Endothelial cell of umbilical vein (primary cell): ENCODE results near the gene MAPKBP1. TPM values are rescaled to one million over a fixed set of nuclear protein-coding genes. Genes with fewer than 3 reads are reported as not detected.

ENCODE experiments used
- BruUV-seq: library from RNA; stranded (reverse); fragments of 400-500 nt; replicated peaks from 2 replicates; lab custom pipeline; 2021; lab: Mats Ljungman, UMichigan
- CTCF ChIA-PET: fragments of 300-600, 350-600 bp; sonication (Branson Sonifier 250); formaldehyde crosslinking; loops from one replicate; lab custom pipeline; 2021; ENCODE audit warnings: antibody characterized with exemption, inconsistent platforms; lab: Charles Lee
- POLR2A ChIA-PET: fragments of 300-600, 350-600 bp; sonication (Branson Sonifier 250); formaldehyde crosslinking; loops from one replicate; lab custom pipeline; 2021; ENCODE audit warnings: antibody characterized with exemption, inconsistent platforms; lab: Charles Lee
- DNase-seq: peaks from one replicate; pipeline ENCODE4 v3.0.0-alpha.2; 2011; ENCODE audit warnings: low read depth, low spot score
- FAIRE-seq: peaks from 2 replicates; lab custom pipeline; 2011; peaks lifted over from hg19 to GRCh38; lab: Jason Lieb, UNC
- H2AFZ ChIP-seq: 2 replicates; pipeline ENCODE4 v1.6.0; 2012; ENCODE audit warnings: low read depth, low read length, control low read depth, inconsistent platforms
- H3K27ac ChIP-seq: 2 replicates; pipeline ENCODE4 v1.5.1; 2011; ENCODE audit warnings: low read depth, mild to moderate bottlenecking, control low read depth, low read length, moderate library complexity; ENCODE audit not compliant: insufficient read depth
- H3K27me3 ChIP-seq, 2 experiments: 2 replicates each; pipeline versions ENCODE4 v1.6.0 to v1.6.1; 2011; ENCODE audit warnings: low read length in 2 of 2, mixed read lengths in 1 of 2; ENCODE audit not compliant: control insufficient read depth in 2 of 2, insufficient read depth in 2 of 2
- H3K36me3 ChIP-seq, 2 experiments: 2 replicates in 1 of 2; 3 replicates in 1 of 2; pipeline ENCODE4 v1.5.1; 2011; ENCODE audit warnings: low read length in 2 of 2, mild to moderate bottlenecking in 1 of 2, moderate library complexity in 1 of 2; ENCODE audit not compliant: control insufficient read depth in 2 of 2, insufficient read depth in 2 of 2; ENCODE audit errors: extremely low read depth in 1 of 2
- H3K4me1 ChIP-seq: 3 replicates; pipeline ENCODE4 v1.5.1; 2011; ENCODE audit warnings: mild to moderate bottlenecking, low read length; ENCODE audit not compliant: control insufficient read depth, insufficient read depth; ENCODE audit errors: extremely low read depth
- H3K4me2 ChIP-seq: 2 replicates; pipeline ENCODE4 v1.6.1; 2011; ENCODE audit warnings: low read length, control low read depth, mixed read lengths; ENCODE audit not compliant: insufficient read depth
- H3K4me3 ChIP-seq, 3 experiments: fragments of 200-600 bp in 1 of 3; sonication (generic), shearing (Covaris generic) in 1 of 3; replicated peaks in 1 of 3; 2 replicates each; pipeline ENCODE4 v1.5.1; 2011 to 2016; ENCODE audit warnings: control low read depth in 3 of 3, low read length in 3 of 3, mild to moderate bottlenecking in 2 of 3, inconsistent platforms in 1 of 3, low read depth in 1 of 3, moderate library complexity in 1 of 3; ENCODE audit not compliant: insufficient read depth in 1 of 3
- H3K79me2 ChIP-seq: 2 replicates; pipeline ENCODE4 v1.6.0; 2012; ENCODE audit warnings: low read length, inconsistent platforms; ENCODE audit not compliant: control insufficient read depth, insufficient read depth
- H3K9ac ChIP-seq: replicated peaks from 2 replicates; pipeline ENCODE3; 2011; ENCODE audit warnings: low read length, control low read depth; ENCODE audit not compliant: insufficient read depth; ENCODE audit errors: extremely low read depth
- H3K9me1 ChIP-seq: replicated peaks from 3 replicates; pipeline ENCODE4 v1.6.0; 2011; ENCODE audit warnings: mild to moderate bottlenecking, low read length; ENCODE audit not compliant: control insufficient read depth, insufficient read depth; ENCODE audit errors: extremely low read depth
- H3K9me3 ChIP-seq: replicated peaks from 2 replicates; pipeline ENCODE4 v1.5.1; 2012; ENCODE audit warnings: low read length, inconsistent platforms; ENCODE audit not compliant: control insufficient read depth, insufficient read depth
- H4K20me1 ChIP-seq: replicated peaks from 2 replicates; pipeline ENCODE3; 2011; ENCODE audit warnings: mild to moderate bottlenecking, low read length; ENCODE audit not compliant: control insufficient read depth, insufficient read depth; ENCODE audit errors: extremely low read depth
- EZH2 ChIP-seq: IDR thresholded peaks from 2 replicates; pipeline ENCODE4 v1.6.1; 2012; ENCODE audit warnings: borderline replicate concordance, low read depth, mild to moderate bottlenecking, moderate library complexity, low read length, inconsistent platforms; ENCODE audit not compliant: severe bottlenecking
- FOS ChIP-seq: IDR thresholded peaks from 2 replicates; pipeline ENCODE4 v1.6.1; 2011; ENCODE audit warnings: mild to moderate bottlenecking, low read length, moderate library complexity, borderline replicate concordance; ENCODE audit not compliant: insufficient read depth
- GATA2 ChIP-seq: IDR thresholded peaks from 2 replicates; pipeline ENCODE4 v1.7.0; 2011; ENCODE audit warnings: low read depth, mild to moderate bottlenecking, moderate library complexity, mixed read lengths, low read length; ENCODE audit not compliant: insufficient read length, insufficient read depth
- JUN ChIP-seq: IDR thresholded peaks from 2 replicates; pipeline ENCODE4 v1.6.1; 2011; ENCODE audit warnings: borderline replicate concordance, low read depth; ENCODE audit not compliant: insufficient read length, insufficient read depth
- MAX ChIP-seq: IDR thresholded peaks from 2 replicates; pipeline ENCODE4 v1.6.1; 2011; ENCODE audit not compliant: insufficient read depth, insufficient read length
- MYC ChIP-seq: IDR thresholded peaks from one replicate; pipeline ENCODE4 v1.6.1; 2011; ENCODE audit warnings: mild to moderate bottlenecking, low read depth, low read length
- POLR2A ChIP-seq: IDR thresholded peaks from 2 replicates; pipeline ENCODE4 v1.6.1; 2012; ENCODE audit warnings: low read depth, mild to moderate bottlenecking, control low read depth, low read length
- POLR2AphosphoS5 ChIP-seq: IDR thresholded peaks from 2 replicates; pipeline ENCODE4 v1.6.1; 2012; ENCODE audit warnings: low read depth, mild to moderate bottlenecking, control low read depth, low read length, moderate library complexity; ENCODE audit not compliant: insufficient read depth
- dilution Hi-C: fragments of 300-500 bp; cut with MboI; formaldehyde crosslinking; loops from one replicate; pipeline ENCODE4 v1.15.0; 2019; ENCODE audit warnings: low sequenced_read_pairs; ENCODE audit not compliant: extremely low pct_ligation_motif_present
- intact Hi-C: fragments of 100-400 bp; cut with micrococcal nuclease; formaldehyde crosslinking; loops from one replicate; pipeline ENCODE4 v1.10.0; 2022
- polyA plus RNA-seq, 4 experiments: library from polyadenylated mRNA; depleted of rRNA in 3 of 4; stranded (reverse) in 3 of 4; unstranded in 1 of 4; fragments of >200 nt; gene quantifications; 2 replicates each; pipeline versions ENCODE4 v1.2.1 to v1.2.3, GENCODE V29; 2011 to 2012; ENCODE audit warnings: missing spikeins in 1 of 4
- total RNA-seq: library from RNA; stranded (reverse); gene quantifications from 2 replicates; pipeline ENCODE4 v1.2.3, GENCODE V29; 2021
- TF ChIP-seq, protein P1 (sequence below), 2 donors: IDR thresholded peaks; 1 replicate in 1 of 2; 2 replicates in 1 of 2; pipeline ENCODE4 v1.5.1; 2011; ENCODE audit warnings: low read length in 2 of 2, mild to moderate bottlenecking in 2 of 2, moderate library complexity in 2 of 2, control low read depth in 1 of 2, inconsistent platforms in 1 of 2, low read depth in 1 of 2; ENCODE audit not compliant: insufficient read depth in 1 of 2; ENCODE audit errors: extremely low read depth in 1 of 2

Gene MAPKBP1
- total and polyA plus RNA-seq, 2 donors (not counting 3 experiments of a cell fraction or from before 2014, with no cell fraction given): 12.3 to 55.8 TPM

DNA sequence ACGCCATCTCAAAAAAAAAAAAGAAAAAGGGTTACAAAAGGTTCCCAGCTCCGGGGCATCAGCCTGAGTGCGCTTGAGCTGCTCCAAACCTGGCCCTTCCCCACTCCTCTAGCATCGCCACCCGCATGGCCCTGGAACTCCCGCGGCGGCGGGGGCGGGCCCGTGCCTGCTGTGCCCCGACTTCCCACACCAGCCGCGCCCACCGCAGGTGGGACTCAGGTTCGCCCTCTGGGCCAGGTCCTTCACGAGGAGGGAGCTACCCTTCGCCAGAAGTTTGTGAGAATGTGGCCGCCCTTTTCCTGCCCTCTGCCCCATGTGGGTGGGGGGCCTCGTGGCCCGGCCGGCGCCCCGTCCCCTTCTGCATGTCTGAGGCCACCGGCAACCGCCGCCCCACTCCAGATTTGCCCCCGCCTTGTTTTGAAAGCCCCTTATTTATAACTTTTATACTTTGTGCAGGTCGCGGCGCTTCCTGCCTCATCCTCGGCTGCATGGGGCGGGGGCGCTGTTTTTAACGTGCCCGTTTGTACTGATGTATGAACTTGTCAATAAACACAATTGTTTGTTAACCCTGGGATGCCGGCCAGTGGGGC, 53.1 kb downstream of the MAPKBP1 start:
- ChIA-PET POLR2A (interaction anchor here (0.7 kb wide), 2 partner anchors 14 to 987 kb away, joined by 3 read pairs; no protein-coding TSS in a partner anchor), CTCF (interaction anchor here (1.2 kb wide), 2 partner anchors 78 to 224 kb away, joined by 3 read pairs; no protein-coding TSS in a partner anchor)
- no peaks in the 10 kb centered on the region for H3K27me3 ChIP-seq
- FAIRE-seq: no peak
- intact Hi-C loops: loop anchor here (5.0 kb wide), 1 partner anchor 65 kb away; the partner anchor contains the start of gene SPTBN5
- dilution Hi-C loops: no loop called here
- H3K4me3 ChIP-seq: peak overlapping the region; percentile 41 to 87 (median 45)
- BruUV-seq: no TSS peak
- no peak overlapping the region for H2AFZ ChIP-seq
- no peak overlapping the region for H3K27ac ChIP-seq
- H3K4me1 ChIP-seq: peaks cover 10% of the 10 kb centered on the region
- H4K20me1 ChIP-seq: no peaks in the 10 kb centered on the region
- H3K79me2 ChIP-seq: no peaks in the 10 kb centered on the region
- TF ChIP-seq MYC (no peak), GATA2 (no peak), EZH2 (no peak), MAX (no peak), POLR2A (no peak), JUN (no peak), FOS (no peak), POLR2AphosphoS5 (no peak)
- TF ChIP-seq, protein P1, sequence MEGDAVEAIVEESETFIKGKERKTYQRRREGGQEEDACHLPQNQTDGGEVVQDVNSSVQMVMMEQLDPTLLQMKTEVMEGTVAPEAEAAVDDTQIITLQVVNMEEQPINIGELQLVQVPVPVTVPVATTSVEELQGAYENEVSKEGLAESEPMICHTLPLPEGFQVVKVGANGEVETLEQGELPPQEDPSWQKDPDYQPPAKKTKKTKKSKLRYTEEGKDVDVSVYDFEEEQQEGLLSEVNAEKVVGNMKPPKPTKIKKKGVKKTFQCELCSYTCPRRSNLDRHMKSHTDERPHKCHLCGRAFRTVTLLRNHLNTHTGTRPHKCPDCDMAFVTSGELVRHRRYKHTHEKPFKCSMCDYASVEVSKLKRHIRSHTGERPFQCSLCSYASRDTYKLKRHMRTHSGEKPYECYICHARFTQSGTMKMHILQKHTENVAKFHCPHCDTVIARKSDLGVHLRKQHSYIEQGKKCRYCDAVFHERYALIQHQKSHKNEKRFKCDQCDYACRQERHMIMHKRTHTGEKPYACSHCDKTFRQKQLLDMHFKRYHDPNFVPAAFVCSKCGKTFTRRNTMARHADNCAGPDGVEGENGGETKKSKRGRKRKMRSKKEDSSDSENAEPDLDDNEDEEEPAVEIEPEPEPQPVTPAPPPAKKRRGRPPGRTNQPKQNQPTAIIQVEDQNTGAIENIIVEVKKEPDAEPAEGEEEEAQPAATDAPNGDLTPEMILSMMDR (IDR thresholded peaks at IDR 0.05; ENCODE audit: extremely low read depth in 1 of 2, insufficient read depth in 1 of 2, low read depth in 1 of 2, low read length in 2 of 2): no peak
- peaks cover 0 to 23% of the 10 kb centered on the region in 2 experiments for H3K36me3 ChIP-seq
- no peaks in the 10 kb centered on the region for H3K9me3 ChIP-seq
- H3K9ac ChIP-seq: peak overlapping the region; percentile 17
- H3K9me1 ChIP-seq: no peaks in the 10 kb centered on the region
- peak; percentile 9 for DNase-seq
- H3K4me2 ChIP-seq: peak overlapping the region; percentile 70
